Kidney glomerular epithelial cell (primary cell): ENCODE results near the gene MCC.

Source experiments
- DNase-seq: peaks from one replicate; lab custom pipeline; 2025; lab: John Stamatoyannopoulos, UW

MCC gene

DNA sequence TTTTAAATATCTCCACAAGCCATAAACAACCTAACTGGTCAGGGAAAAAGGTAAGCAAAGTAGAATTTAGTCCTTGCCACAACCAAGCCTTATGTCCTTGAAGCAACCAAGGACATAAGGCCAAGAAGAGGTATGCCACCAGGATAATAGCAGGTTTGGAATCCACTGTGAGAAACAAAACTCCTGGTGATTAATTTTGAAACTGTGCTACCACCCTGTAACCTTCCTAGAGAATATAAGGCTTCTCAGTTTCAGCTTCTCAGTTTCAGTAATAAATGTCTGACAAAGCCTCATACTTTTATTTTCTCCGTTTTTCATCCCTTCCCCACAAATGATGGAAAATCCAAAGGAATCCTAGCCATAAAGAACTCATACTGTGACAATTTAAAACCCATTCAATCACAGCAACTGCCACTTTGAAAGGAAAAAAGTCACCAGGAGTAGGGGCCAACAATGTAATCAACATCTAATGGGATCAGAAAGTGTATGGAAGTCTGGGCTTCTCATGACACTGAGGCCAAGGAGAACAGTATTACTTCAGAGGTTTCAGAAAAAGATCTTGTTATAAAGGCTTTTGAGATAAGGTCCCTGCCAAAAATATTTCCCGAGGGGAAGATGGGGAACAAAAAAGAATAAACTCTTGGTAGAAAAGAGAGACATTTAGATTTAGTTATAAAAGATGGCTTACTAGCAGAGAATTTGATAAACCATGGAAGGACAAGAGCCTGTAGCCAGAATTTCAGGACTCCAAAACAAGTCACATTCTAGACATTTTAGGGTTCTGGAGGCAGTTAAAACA lies 242.6 kb downstream of the MCC start:
- DNase-seq = no peak

DNA sequence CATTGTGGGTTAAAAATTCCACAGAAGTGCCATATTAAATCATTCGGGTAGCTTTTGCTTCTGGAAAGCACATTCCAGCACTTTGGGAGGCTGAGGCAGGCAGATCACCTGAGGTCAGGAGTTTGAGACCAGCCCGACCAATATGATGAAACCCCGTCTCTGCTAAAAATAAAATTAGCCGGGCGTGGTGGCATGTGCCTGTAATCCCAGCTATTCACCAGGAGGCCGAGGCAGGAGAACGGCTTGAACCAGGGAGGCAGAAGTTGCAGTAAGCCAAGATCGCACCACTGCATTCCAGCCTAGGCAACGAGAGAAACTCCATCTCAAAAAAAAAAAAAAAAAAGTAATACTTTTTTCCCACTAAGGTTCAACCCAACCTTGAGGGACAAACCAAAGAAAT lies 243.3 kb downstream of the MCC start:
- no peak for DNase-seq

DNA sequence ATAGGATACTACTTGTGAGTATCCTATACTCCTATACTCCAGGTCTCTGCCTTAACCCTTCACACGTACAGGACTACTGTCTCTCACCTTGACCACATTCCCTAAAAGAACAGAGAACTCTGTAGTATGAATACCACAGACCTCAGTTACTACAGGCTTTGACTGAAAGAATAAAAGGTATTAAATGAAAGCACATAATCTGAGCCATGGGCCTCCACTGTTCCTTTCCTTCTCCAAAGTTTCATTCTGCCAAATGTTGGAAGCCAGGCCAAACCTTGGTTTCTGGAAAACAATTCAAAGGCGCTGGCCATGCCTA lies 244.9 kb downstream of the MCC start:
- no peak for DNase-seq

DNA sequence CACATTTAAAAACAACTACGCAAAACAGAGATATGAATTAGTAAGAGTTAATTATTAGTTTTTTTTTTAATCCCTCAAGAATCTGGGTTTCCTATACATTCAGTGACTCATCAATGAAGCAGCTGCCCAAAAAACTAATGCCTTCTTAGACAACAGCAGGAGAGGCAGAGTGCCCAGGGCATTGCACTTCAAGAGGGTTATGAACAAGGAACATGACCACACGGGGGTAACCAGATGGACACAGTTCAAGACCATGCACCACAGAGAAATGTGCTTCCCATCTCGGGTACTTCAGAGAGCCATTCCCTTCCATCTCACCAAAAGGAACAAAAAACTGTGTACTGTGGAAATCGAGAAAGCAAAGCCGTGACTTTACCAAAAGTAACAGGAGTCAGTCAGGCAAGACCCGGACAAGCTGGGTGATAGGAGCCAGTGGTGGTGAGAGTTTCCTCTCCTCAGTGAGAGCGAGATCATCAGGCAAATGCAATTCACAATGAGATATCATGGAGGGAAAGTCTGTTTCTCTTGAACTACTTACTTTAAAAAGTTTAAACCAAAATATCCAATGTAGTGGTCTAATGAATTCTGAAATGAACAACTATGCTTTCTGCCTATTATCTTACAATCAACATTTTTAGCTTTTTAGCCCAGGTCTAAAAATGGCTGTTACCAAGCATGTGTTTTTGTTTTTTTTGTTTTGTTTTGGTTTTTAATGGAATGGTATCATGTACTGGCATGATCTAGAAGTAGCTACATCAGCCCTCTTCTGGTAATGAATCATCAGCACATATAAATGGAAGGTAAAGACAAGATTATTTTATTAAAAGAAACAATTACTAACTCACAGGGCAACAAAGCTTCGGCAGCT lies 245.5 kb downstream of the MCC start:
- no peak for DNase-seq

DNA sequence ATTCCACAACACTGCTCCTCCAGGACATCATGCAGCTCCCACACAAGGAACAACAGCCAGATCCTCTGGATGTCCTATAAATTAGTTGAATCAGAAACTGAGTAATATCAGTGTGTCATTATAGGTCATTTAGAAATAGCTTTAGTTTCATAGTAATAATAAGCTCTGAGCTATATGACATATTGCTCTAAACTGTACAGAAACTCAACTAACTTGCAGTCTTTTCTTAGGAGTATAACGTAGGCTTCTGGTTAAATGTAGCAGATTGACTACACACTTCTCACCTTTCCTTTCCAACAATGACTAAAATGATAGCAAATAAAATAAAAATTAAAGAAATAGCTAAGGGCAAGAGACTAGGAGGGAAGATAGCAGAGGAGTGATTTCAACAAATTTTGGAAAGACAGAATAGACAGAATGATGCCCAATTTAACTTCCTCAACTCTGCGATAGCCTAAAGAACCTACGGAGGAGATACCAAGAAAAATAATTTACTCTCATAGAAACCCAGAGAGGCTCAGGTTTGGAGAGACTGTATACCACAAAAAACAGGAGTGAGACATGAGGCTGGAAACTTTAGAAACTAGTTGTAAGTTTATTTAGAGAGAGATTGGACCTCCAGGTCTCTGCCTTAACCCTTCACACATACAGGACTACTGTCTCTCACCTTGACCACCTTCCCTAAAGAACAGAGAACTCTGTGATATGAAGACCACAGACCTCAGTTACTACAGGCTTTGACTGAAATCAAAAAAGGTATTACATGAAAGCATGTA lies 247.1 kb downstream of the MCC start:
- no peak for DNase-seq

DNA sequence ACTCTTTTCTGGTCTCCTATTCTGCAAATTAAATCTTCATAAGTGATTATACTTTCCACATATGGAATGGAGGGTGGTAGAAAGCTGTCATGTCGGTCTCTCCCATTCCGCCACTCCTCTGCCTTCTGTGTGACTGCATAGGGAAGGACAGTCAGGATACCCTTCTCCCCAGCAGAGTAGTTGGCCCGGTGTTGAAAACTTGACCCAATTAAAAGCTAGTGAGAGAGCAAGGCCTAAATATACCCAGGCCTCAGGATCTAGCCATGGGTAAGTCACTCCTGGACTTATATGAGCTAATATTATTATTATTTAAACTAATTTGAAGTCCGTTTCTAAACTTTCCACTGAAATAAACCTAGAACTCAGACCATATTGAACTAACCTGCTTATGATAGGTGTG lies 248.2 kb downstream of the MCC start:
- no peak for DNase-seq

DNA sequence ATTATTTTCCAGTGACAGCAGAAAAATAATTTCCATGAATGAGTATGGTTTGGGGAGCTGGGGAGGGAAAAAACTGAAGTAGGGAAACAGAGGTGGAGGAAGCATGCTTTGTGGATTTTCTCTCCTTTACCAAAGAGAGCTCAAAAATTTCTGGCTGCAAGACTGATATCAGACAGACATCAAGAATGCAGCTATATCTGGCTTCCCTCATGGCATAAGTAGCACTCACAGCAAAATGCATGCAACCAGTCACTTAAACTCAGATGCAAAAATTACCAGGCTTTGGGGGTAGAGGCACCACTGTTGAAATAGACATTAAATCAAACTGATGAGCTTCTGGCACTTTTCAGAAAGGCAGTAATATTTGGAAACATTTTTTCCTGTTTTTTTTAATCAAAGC lies 250.4 kb downstream of the MCC start:
- DNase-seq = no peak

DNA sequence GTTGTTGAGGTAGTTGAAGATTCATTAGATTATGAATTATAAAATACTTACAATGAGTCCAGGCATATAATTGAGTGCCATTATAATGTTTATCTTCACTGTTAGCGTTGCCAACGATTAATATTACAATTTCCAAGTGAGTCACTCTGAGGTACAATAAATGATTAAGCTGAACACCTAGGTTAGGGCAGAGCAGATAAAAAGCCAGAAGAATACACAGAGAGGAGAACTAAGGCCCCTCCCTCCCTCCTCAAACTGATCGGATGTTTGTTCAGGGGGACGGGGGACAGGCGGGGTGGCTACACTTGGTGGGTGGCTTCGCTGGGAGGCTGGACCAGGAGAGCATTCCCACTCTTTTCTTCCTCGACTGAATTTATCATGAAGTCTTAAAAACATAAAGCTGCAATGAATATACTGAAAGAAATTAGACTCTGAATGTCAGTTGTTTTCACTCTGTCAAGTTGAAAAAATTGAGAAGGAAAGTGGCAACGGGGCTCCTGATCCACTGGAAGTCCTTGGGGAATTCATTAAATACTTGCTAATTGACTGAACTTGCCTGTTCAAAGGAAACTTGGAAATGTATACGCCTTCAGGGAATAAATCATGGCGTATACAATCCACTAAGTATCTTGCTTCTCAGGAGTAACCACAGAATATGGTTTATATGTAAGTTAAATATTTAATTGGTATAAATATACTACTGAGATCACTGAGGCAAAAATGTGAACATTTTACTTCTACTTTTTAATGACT lies 251.5 kb downstream of the MCC start:
- peak; percentile 27 for DNase-seq

DNA sequence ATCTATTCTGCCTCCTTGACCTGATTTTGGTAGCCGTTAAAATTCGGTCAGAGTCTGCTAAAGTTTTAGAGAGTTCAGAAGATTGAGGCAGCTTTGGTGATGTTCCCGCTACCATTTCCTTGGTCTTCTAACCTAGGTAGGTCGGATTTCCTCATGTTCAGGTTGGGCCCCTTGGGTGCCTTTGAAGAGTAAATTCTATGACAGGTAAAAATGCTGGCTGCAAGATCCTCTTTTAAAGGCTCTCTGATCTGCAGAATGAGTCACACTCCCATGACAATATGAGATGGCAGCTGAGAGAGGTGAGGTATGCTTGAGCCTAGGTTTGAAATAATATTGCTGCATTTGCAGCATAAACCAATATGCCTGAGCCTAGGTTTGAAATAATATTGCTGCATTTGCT lies 252.4 kb downstream of the MCC start:
- no peak for DNase-seq

DNA sequence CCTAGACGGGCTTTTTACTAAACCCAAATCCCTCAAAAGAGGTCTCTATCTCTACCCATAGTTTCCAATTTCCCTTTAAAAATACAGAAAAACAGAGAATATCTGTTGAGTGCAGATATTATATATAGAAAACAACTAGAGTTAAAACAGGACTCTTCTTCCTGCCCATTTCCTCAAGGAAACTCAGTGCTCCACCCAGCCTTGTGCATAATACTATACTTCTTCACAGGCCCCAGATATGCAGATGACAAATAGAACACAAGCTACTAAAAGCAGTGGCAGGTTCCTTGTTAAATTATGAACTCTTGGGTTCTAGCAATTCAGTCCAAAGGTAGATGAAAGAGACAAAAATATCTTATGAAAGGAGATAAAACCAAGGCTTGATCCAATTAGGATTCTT lies 253.7 kb downstream of the MCC start:
- DNase-seq = no peak

DNA sequence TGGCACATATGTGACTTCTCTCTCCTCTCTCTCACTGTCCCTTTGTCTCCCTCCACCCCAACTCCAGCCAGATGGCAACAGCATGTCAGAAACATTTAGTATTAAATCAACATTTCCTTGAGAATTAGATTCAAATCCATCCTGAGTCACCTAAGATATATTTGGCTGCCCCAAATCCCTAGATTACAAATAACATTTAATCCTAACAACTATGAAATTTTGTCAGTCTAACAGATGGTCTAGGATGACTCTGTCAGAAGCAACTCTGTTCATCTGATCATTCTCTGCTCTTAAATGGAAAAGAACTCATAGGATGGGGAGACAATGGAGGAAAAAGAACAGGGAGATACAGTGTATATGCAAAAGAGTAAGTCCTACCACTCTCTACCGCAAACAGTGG lies 254.6 kb downstream of the MCC start:
- DNase-seq = no peak

DNA sequence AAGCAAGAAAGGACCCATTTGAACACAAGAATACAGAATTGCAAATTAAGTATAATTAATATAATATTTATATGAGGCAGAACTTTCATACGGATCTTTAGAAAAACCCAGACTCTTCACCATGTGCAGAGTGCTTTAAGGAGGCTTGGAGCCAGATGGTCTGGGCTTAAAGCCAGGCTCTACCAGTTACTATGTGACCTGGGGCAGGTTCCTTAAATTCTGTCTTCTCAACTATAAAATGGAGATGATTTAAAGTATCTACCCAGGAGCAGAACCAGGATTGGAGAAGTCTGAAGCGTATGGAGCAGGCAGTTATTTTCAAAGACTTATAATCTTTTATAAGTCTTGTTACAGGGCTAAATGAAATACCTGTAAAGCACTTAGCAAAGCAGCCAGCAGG lies 255.6 kb downstream of the MCC start:
- DNase-seq = no peak

DNA sequence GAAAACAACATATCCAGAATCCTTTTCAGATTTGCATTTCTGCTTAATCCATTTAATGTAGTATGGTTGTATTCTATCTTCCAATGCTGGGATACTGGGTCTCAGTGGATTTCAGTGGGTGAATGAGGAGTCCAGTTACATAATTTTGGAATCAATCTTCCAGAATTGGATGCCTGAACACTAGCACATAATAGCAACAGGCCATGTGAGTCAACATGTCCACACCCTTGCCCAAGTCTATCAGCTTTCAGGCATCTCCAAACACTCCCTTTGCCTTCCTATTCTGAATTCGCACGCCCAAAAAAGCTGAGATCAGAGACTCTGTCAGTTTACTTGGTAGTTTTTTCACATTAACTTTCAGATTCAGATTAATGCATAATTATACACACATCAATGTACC lies 256.0 kb downstream of the MCC start:
- DNase-seq = no peak

DNA sequence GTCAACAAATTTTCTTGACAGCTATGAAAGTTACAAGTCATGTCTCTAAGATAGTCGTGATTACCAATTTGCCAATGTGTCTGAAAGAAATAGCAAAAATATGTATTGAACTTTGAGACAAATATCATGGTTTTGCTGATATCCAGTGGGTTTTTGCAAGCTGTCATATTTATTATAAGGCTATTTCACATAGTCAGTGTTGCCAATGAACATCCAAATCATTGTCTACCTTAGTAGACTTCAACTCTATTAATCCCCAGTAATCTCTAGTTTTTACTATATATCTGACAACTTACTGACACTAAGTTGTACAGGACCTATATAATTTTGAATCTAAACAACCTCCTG lies 256.6 kb downstream of the MCC start:
- no peak for DNase-seq

DNA sequence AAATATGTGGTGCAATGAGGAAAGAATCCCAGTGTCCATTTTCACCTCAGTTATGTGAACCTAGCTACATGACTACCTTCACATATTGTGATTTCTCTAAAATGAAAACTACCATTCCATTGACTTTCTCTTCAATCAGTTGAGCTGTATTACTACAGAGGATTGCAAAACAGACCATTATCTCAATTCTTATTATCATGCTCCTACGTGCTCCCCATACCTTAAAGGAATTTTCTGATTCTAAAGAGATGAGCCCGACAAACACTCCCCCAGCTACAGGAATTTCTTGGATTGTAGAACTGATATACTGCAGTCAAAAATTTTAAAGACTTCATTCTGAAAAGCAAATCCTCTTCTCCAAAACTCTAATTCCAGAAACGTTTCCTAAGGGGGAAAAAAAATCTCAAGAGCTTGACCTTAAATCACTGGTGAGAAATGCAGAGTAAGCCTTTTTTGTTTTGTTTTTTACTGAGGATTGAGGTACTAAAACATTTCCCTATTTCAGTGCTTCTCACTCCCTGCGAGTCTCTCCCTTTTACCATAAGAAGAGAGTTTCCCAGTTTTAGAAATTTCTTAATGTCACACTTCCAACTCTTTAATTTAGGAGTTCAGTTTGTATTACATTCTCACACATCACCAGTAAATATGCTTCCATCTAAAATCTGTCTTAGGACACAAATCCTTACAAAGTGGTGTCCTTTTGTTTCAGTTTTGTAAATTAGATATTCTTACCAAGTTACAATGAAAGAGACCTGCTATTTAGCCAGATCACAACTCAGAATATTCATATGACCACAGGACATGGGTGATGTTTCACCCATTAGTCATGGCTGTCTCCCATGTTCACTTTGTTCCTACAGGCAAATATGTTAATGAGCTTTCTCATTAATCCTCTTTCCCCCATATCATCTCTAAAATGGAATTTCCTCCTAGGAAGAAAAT lies 257.3 kb downstream of the MCC start:
- DNase-seq = peak; percentile 29

DNA sequence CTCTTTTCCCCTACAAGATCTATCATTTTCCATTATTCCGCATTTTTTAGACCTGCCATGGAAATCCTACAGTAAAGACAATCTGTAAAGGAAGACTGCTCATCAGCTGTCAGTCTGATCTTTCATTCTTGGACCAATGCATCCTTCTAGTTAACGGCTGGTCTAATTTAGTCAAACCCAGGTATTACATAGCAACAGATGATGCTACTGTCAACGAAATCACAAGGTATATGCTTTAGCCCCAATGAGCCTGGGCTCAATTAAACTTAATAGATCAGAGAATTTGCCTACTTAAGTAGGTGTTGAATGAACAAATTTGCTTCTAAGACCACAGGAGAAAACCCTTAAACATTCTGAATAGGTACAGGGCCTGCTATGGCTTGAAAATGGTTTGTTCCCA lies 260.5 kb downstream of the MCC start:
- DNase-seq = no peak

DNA sequence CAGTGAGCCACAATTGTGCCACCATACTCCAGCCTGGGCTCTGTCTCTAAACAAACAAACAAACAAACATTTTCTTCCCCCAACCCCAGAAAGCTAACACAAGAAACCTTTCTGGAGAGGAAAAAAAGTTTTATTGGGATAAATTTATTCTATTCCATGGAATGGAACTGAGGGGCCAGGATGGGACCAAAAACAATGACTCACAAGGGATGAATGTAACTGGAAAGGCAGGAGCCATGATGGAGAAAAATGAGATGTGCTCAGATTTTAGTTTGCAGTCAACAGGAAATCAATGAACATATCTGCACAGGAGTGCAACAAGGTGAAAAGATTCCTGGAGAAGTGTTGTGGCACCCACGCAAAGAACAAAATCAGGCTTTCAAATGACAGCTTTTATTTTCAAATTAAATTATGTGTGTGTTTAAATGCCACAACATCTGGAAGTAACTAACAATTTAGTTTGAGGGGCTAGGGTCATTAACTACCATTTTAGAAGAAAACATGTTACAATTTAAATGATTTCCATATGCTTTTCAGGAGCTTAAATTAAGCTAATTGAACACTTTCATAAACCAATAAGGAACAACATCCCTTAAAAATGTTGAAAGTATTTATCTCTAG lies 262.0 kb downstream of the MCC start:
- DNase-seq = no peak

DNA sequence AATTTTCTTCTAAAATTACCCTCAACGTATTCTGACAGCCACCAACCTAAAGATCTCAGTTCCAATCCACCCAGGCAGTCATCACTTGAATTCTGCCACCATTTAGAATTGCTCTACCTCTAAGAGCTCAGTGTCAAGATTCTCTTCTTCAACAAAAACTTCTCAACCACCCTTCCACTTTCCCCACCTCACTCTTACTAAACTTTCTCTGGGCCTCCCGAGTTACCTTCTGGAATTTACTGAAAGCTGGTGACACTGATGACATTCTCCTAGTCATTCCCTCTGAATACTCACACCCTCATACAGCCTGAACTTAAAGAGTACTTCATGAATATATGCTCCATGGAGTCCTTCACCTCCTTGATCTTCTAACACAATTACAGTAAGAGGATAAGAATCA lies 263.0 kb downstream of the MCC start:
- no peak for DNase-seq

DNA sequence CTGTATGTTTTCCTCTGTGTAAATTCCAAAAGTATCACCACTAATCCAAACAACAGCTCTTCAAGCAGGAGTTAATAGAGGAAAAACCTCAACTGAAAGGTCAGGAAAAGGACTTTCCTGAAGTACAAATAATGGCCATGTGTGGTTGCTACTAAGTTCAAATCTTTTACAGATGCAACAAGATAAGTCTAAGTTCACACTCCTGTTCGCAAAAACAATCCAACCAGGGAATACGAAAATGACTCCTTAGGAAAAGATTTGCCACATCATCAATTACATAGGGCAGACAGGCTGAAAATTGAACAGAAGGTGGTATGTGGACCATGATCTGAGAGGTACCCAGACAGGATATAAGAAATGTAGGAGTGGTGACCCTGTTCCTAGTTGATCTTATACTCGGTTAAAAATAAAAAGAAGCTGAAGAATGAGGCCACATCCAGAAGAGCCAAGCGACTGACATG lies 263.6 kb downstream of the MCC start:
- no peak for DNase-seq

DNA sequence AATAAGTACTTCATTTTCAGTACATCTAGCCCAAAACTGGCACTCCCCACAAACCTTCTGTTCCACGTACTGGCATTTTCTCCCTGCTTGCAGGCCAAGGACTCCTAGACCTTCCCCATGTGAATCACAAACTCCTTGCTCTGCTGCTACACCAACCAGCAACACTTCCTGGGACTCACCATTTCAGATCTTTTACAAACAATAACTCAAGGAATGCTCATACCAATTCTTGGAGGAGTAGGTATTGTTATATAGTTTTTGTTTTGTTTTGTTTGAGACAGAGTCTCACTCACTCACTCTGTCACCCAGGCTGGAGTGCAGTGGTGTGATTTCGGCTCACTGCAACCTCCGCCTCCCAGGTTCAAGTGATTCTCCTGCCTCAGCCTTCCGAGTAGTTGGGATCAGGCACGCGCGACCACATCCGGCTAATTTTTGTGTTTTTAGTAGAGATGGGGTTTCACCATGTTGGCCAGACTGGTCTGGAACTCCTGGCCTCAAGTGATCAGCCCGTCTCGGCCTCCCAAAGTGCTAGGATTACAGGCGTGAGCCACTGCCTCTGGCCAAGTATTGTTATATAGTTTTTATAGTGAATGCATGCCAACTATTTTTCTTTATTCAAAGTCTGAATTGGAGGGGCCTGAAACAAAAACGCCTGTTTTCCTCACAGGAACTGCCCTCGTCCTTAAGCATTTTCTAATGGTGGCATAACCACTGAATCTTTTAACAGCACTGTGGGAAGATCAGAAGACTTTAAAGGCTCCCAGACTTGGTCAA lies 264.2 kb downstream of the MCC start:
- peak; percentile 22 for DNase-seq
